Neural progenitor cell (in vitro differentiated cells): Measurements from ENCODE around the gene ZBTB7B.

Experiments used
- CTCF ChIP-seq: fragments of 200-600 bp; sonication (generic); IDR thresholded peaks from 2 replicates; pipeline ENCODE4 v1.5.1; 2017; ENCODE audit warnings: antibody characterized with exemption, mild to moderate bottlenecking
- EZH2 ChIP-seq: fragments of 200-600 bp; sonication (generic); IDR thresholded peaks from 2 replicates; pipeline ENCODE4 v1.6.1; 2017; ENCODE audit warnings: antibody characterized with exemption, mild to moderate bottlenecking, moderate library complexity
- EZH2phosphoT487 ChIP-seq: fragments of 200-600 bp; sonication (generic); IDR thresholded peaks from 2 replicates; pipeline ENCODE4 v1.6.1; 2017; ENCODE audit warnings: antibody characterized with exemption

- TF ChIP-seq CTCF (no peak), EZH2 (no peak), EZH2phosphoT487 (no peak)
Measured at GRCh38 chr1:155051777-155052398, 49.3 kb downstream of the ZBTB7B start.
